Measurements from ENCODE around the gene UNC13A.
"Not testable (repeated sequence)": the region's sequence is repeated elsewhere in the genome, so short reads cannot be mapped to it uniquely, and the experiment has no call there.

UNC13A gene

GRCh38 chr19:17590866-17591265 lies 97.3 kb downstream of the UNC13A start:
- no peak for ATAC-seq
- TF ChIP-seq, protein P1, sequence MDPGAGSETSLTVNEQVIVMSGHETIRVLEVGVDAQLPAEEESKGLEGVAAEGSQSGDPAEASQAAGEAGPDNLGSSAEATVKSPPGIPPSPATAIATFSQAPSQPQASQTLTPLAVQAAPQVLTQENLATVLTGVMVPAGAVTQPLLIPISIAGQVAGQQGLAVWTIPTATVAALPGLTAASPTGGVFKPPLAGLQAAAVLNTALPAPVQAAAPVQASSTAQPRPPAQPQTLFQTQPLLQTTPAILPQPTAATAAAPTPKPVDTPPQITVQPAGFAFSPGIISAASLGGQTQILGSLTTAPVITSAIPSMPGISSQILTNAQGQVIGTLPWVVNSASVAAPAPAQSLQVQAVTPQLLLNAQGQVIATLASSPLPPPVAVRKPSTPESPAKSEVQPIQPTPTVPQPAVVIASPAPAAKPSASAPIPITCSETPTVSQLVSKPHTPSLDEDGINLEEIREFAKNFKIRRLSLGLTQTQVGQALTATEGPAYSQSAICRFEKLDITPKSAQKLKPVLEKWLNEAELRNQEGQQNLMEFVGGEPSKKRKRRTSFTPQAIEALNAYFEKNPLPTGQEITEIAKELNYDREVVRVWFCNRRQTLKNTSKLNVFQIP (CRISPR knock-in tag; IDR thresholded peaks at IDR 0.05; ENCODE audit: borderline replicate concordance, low read depth) = no peak
- TF ChIP-seq ZNF565 (CRISPR knock-in tag; conservative IDR thresholded peaks at IDR 0.05; ENCODE audit: low read depth) = no peak
- no peak for TF ChIP-seq PPARA (CRISPR knock-in tag; IDR thresholded peaks at IDR 0.05; ENCODE audit: borderline replicate concordance)

DNA sequence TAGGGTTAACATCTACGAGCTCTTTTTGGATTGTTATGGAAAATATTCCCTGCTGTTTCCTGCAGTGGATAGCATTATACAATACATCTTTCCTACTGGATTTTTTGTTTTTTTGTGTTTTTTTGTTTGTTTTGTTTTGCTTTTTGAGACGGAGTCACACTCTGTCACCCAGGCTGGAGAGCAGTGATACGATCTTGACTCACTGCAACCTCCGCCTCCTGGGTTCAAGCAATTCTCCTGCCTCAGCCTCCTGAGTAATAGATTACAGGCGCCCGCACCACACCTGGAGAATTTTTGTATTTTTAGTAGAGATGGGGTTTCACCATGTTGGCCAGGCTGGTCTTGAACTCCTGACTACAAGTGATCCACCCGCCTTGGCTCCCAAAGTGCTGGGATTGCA lies 102.8 kb downstream of the UNC13A start:
- ATAC-seq = not testable (repeated sequence)

DNA sequence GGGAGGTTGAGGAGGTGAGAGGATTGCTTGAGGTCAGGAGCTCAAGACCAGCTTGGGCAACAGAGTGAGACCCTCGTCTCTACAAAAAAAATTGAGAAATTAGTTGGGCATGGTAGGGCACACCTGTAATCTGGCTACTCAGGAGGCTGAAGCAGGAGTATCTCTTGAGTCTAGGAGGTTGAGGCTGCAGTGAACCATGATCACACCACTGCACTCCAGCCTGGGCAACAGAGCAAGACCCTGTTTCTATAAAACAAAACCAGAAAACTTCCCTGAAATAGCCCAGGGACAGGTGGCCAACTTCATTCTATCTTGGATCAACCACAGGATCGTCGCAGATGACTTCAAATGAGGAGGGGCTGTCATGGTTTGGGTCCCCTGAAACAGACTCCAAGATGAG lies 104.0 kb downstream of the UNC13A start:
- no peak for TF ChIP-seq TOX (CRISPR knock-in tag; IDR thresholded peaks at IDR 0.05; ENCODE audit: borderline replicate concordance)
- no peak for TF ChIP-seq ZNF8 (CRISPR knock-in tag; IDR thresholded peaks at IDR 0.05)
- no peak for TF ChIP-seq OSR1 (CRISPR knock-in tag; IDR thresholded peaks at IDR 0.05)
- no peak for TF ChIP-seq ZFP3 (CRISPR knock-in tag; IDR thresholded peaks at IDR 0.05)
- no peak for TF ChIP-seq PPARA (CRISPR knock-in tag; IDR thresholded peaks at IDR 0.05; ENCODE audit: borderline replicate concordance)
- TF ChIP-seq, protein P1 (CRISPR knock-in tag; IDR thresholded peaks at IDR 0.05; ENCODE audit: borderline replicate concordance, low read depth) = no peak
- TF ChIP-seq CREB5 (CRISPR knock-in tag; IDR thresholded peaks at IDR 0.05; ENCODE audit: low read depth) = no peak

GRCh38 chr19:17582613-17583012 lies 105.5 kb downstream of the UNC13A start:
- no peak for ATAC-seq
- no peak for TF ChIP-seq ISL1 (CRISPR knock-in tag; IDR thresholded peaks at IDR 0.05)
- TF ChIP-seq ZC3H10 (CRISPR knock-in tag; IDR thresholded peaks at IDR 0.05) = no peak
- TF ChIP-seq CREB5 (CRISPR knock-in tag; IDR thresholded peaks at IDR 0.05; ENCODE audit: low read depth) = no peak
- TF ChIP-seq ZNF565 (CRISPR knock-in tag; conservative IDR thresholded peaks at IDR 0.05; ENCODE audit: low read depth) = no peak
- no peak for TF ChIP-seq PPARA (CRISPR knock-in tag; IDR thresholded peaks at IDR 0.05; ENCODE audit: borderline replicate concordance)
- no peak for TF ChIP-seq OSR1 (CRISPR knock-in tag; IDR thresholded peaks at IDR 0.05)
- no peak for TF ChIP-seq ARNTL (CRISPR knock-in tag; IDR thresholded peaks at IDR 0.05; ENCODE audit: borderline replicate concordance, low read depth)
- TF ChIP-seq CSRNP3 (CRISPR knock-in tag; IDR thresholded peaks at IDR 0.05) = no peak
- TF ChIP-seq, protein P2, sequence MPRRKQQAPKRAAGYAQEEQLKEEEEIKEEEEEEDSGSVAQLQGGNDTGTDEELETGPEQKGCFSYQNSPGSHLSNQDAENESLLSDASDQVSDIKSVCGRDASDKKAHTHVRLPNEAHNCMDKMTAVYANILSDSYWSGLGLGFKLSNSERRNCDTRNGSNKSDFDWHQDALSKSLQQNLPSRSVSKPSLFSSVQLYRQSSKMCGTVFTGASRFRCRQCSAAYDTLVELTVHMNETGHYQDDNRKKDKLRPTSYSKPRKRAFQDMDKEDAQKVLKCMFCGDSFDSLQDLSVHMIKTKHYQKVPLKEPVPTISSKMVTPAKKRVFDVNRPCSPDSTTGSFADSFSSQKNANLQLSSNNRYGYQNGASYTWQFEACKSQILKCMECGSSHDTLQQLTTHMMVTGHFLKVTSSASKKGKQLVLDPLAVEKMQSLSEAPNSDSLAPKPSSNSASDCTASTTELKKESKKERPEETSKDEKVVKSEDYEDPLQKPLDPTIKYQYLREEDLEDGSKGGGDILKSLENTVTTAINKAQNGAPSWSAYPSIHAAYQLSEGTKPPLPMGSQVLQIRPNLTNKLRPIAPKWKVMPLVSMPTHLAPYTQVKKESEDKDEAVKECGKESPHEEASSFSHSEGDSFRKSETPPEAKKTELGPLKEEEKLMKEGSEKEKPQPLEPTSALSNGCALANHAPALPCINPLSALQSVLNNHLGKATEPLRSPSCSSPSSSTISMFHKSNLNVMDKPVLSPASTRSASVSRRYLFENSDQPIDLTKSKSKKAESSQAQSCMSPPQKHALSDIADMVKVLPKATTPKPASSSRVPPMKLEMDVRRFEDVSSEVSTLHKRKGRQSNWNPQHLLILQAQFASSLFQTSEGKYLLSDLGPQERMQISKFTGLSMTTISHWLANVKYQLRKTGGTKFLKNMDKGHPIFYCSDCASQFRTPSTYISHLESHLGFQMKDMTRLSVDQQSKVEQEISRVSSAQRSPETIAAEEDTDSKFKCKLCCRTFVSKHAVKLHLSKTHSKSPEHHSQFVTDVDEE (CRISPR knock-in tag; IDR thresholded peaks at IDR 0.05) = no peak
- TF ChIP-seq, protein P1 (CRISPR knock-in tag; IDR thresholded peaks at IDR 0.05; ENCODE audit: borderline replicate concordance, low read depth) = no peak

More for the DNA sequence above, 104.0 kb downstream of the UNC13A start:
- ATAC-seq = no peak
